K562 (cell line): ENCODE results near the gene STK25. TPM values are rescaled to one million over a fixed set of nuclear protein-coding genes. Genes with fewer than 3 reads are reported as not detected.

Source experiments
- ATAC-seq: fragments of 200-7000 bp; cut with Tn5 transposase; 3 replicates; pipeline ENCODE4 v1.9.1; 2020; ENCODE audit warnings: moderate library complexity
- BruUV-seq: library from RNA; stranded (reverse); fragments of 400-500 nt; replicated peaks from 2 replicates; lab custom pipeline; 2021; lab: Mats Ljungman, UMichigan
- CTCF ChIA-PET: fragments of 300-600 bp; formaldehyde crosslinking; extraction: SDS; loops from one replicate; lab custom pipeline; 2021; ENCODE audit warnings: low intra/inter-chr PET ratio; lab: Yijun Ruan, JAX
- POLR2A ChIA-PET: fragments of 300-600, 350-650 bp; sonication (Branson Sonifier 250); formaldehyde crosslinking; extraction: SDS; loops from one replicate; lab custom pipeline; 2021; ENCODE audit warnings: antibody characterized with exemption, inconsistent platforms; lab: Yijun Ruan, JAX
- DNase-seq, 4 experiments: peaks; one replicate each; pipeline versions ENCODE4 v3.0.0 to v3.0.0-alpha.2; 2011 to 2018; ENCODE audit warnings: low spot score in 3 of 4, mixed read lengths in 3 of 4; ENCODE audit errors: extremely low read depth in 1 of 4
- FAIRE-seq: peaks from 2 replicates; lab custom pipeline; 2011; peaks lifted over from hg19 to GRCh38; lab: Jason Lieb, UNC
- H2AFZ ChIP-seq: 2 replicates; pipeline ENCODE4 v1.6.0; 2011; ENCODE audit warnings: low read depth, low read length, control low read depth, inconsistent platforms
- H3K27ac ChIP-seq: fragments of 200-600 bp; 3 replicates; pipeline ENCODE4 v1.8.0; 2011; ENCODE audit warnings: low read depth, mild to moderate bottlenecking, control low read depth, inconsistent platforms, low read length, moderate library complexity, mixed read lengths; ENCODE audit errors: extremely low read depth
- H3K27me3 ChIP-seq, 2 experiments: fragments of 300-600 bp in 1 of 2; 2 replicates in 1 of 2; 3 replicates in 1 of 2; pipeline versions ENCODE4 v1.6.0 to v1.8.0; 2011; ENCODE audit warnings: inconsistent platforms in 2 of 2, low read length in 2 of 2, mild to moderate bottlenecking in 1 of 2, mixed read lengths in 1 of 2, moderate library complexity in 1 of 2; ENCODE audit not compliant: control insufficient read depth in 2 of 2, insufficient read depth in 2 of 2
- H3K36me3 ChIP-seq: fragments of 300-600 bp; 3 replicates; pipeline ENCODE4 v1.8.0; 2011; ENCODE audit warnings: mild to moderate bottlenecking, low read length, inconsistent platforms; ENCODE audit not compliant: control insufficient read depth, insufficient read depth
- H3K4me1 ChIP-seq, 2 experiments: fragments of 200-600 bp in 1 of 2; replicated peaks in 1 of 2; 2 replicates in 1 of 2; 3 replicates in 1 of 2; pipeline versions ENCODE4 v1.5.1 to v1.8.0; 2011; ENCODE audit warnings: inconsistent platforms in 2 of 2, low read length in 2 of 2, mild to moderate bottlenecking in 1 of 2, mixed read lengths in 1 of 2, moderate library complexity in 1 of 2; ENCODE audit not compliant: control insufficient read depth in 2 of 2, insufficient read depth in 2 of 2
- H3K4me2 ChIP-seq: 2 replicates; pipeline ENCODE4 v1.6.1; 2011; ENCODE audit warnings: low read length, control low read depth, inconsistent platforms, mixed read lengths; ENCODE audit not compliant: insufficient read depth
- H3K4me3 ChIP-seq: fragments of 200-600 bp; sonication (generic), shearing (Covaris generic); 2 replicates; pipeline ENCODE4 v1.5.1; 2016; ENCODE audit warnings: control low read depth, inconsistent platforms
- H3K79me2 ChIP-seq: fragments of 200-600 bp; 3 replicates; pipeline ENCODE4 v1.8.0; 2011; ENCODE audit warnings: low read length, inconsistent platforms; ENCODE audit not compliant: control insufficient read depth, insufficient read depth
- H3K9ac ChIP-seq, 2 experiments: 2 replicates each; pipeline versions ENCODE4 v1.6.0 to v1.6.1; 2011; ENCODE audit warnings: low read depth in 2 of 2, low read length in 2 of 2, control low read depth in 1 of 2, inconsistent platforms in 1 of 2, mild to moderate bottlenecking in 1 of 2, mixed read lengths in 1 of 2; ENCODE audit not compliant: insufficient read depth in 1 of 2
- H3K9me1 ChIP-seq: one replicate; pipeline ENCODE4 v1.6.0; 2011; ENCODE audit warnings: inconsistent platforms, mild to moderate bottlenecking, low read length, moderate library complexity; ENCODE audit not compliant: control insufficient read depth, insufficient read depth
- H3K9me3 ChIP-seq: replicated peaks from 2 replicates; pipeline ENCODE4 v1.5.1; 2011; ENCODE audit warnings: low read depth, low read length, inconsistent platforms; ENCODE audit not compliant: control insufficient read depth, insufficient read depth
- H4K20me1 ChIP-seq: replicated peaks from 2 replicates; pipeline ENCODE4 v1.6.1; 2011; ENCODE audit warnings: low read length, inconsistent platforms, mixed read lengths; ENCODE audit not compliant: control insufficient read depth, insufficient read depth
- ETV5 ChIP-seq: sonication (generic); formaldehyde crosslinking; IDR thresholded peaks from 2 replicates; pipeline ENCODE4 v1.4.0; 2020; ENCODE audit warnings: low read depth, mild to moderate bottlenecking, missing genetic modification reagents
- PHB2 ChIP-seq: fragments of 450-650 bp; IDR thresholded peaks from 2 replicates; pipeline ENCODE4 v1.6.1; 2017; ENCODE audit warnings: low read depth
- POLR2G ChIP-seq: fragments of 200-400 bp; formaldehyde crosslinking; IDR thresholded peaks from 2 replicates; pipeline ENCODE4 v1.6.1; 2017; ENCODE audit warnings: low read depth, mild to moderate bottlenecking, antibody characterized with exemption, low read length, moderate library complexity
- TARDBP ChIP-seq: fragments of 450-650 bp; IDR thresholded peaks from 2 replicates; pipeline ENCODE4 v1.6.1; 2016
- TEAD2 ChIP-seq: fragments of 450-650 bp; IDR thresholded peaks from 2 replicates; pipeline ENCODE4 v1.6.1; 2016; ENCODE audit warnings: missing genetic modification characterization, control low read depth, missing compliant biosample characterization
- ZNF583 ChIP-seq: fragments of 250-450 bp; sonication (Bioruptor Pico); IDR thresholded peaks from 2 replicates; pipeline ENCODE4 v1.4.0; 2020
- ZNF764 ChIP-seq: fragments of 250-450 bp; sonication (Bioruptor Pico); IDR thresholded peaks from 2 replicates; pipeline ENCODE4 v1.4.0; 2020; ENCODE audit warnings: low read depth, mild to moderate bottlenecking, moderate library complexity
- WGBS: fragments of 100-300 bp; shearing (Covaris generic); methylation state at CpG from one replicate; pipeline ENCODE4 v1.1.6; 2016; ENCODE audit warnings: low coverage, mixed read lengths; ENCODE audit not compliant: insufficient coverage; ENCODE audit errors: missing lambda C conversion rate; 5-methylcytosine and 5-hydroxymethylcytosine counted together
- in situ Hi-C: fragments of 300-500 bp; cut with MboI; formaldehyde crosslinking; loops from 4 replicates; pipeline ENCODE4 v1.15.0; 2018; ENCODE audit warnings: inconsistent platforms, mixed read lengths
- intact Hi-C: fragments of 100-400 bp; cut with micrococcal nuclease; formaldehyde crosslinking; loops from 2 replicates; pipeline ENCODE4 v1.14.2; 2022
- polyA plus RNA-seq, 8 experiments: library from polyadenylated mRNA; depleted of rRNA in 4 of 8; stranded (reverse) in 5 of 8; unstranded in 3 of 8; fragments of >200 nt; fragmentation: Nextera tagmentation in 2 of 8; fragmentation: Illumina TruSeq in 1 of 8; extraction: Ambion mirVana in 2 of 8; extraction: Trizol in 1 of 8; gene quantifications; 2 replicates each; pipeline versions ENCODE4 v1.2.1 to v1.2.3, GENCODE V29; 2011 to 2014; ENCODE audit warnings: inconsistent platforms in 1 of 8, missing spikeins in 1 of 8
- total RNA-seq, 7 experiments: library from RNA; depleted of rRNA in 6 of 7; stranded (reverse); fragments of >200 nt in 6 of 7; fragmentation: Illumina TruSeq in 2 of 7; extraction: Trizol in 2 of 7; gene quantifications; 2 replicates each; pipeline versions ENCODE4 v1.2.1 to v1.2.3, GENCODE V29; 2011 to 2021; ENCODE audit warnings: low replicate concordance in 1 of 7
- TF ChIP-seq, protein P1 (sequence below): fragments of 450-650 bp; conservative IDR thresholded peaks from 2 replicates; pipeline ENCODE4 v1.6.1; 2016; ENCODE audit warnings: missing genetic modification characterization, low read depth, mild to moderate bottlenecking, missing compliant biosample characterization, moderate library complexity

STK25 gene
- total and polyA plus RNA-seq, 9 of the 15 experiments (the other 6 are each of a cell fraction or from before 2014, with no cell fraction given): 5.4 to 177 (median 116) TPM

DNA sequence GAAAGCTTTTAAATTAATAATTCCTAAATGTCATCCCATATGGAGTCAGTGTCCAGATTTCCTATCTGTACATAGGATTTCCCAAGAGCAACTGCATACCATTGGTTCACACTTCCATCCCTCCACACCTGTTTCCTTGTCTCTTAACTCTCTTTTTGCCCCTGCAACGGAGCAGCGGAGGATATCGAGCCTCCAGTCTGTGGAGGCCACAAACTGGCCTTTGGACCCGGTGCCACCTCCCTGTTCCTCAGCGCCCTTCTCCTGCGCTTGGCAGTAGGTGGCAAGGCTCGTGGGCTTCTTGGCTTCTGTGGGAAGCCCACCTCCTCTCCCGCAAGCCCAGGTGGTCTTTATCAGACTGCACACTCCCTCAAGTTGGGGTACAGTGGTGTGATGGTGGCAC, 23.8 kb upstream of the STK25 start:
- ChIA-PET CTCF (no interaction called here), POLR2A (interaction anchor here (0.7 kb wide), 1 partner anchor 248 kb away, joined by 3 read pairs; no protein-coding TSS in a partner anchor)
- Histone ChIP-seq H4K20me1 (no peaks in the 10 kb centered on the region), H3K27ac (no peak overlapping the region), H3K9me1 (no peaks in the 10 kb centered on the region), H3K79me2 (no peaks in the 10 kb centered on the region), H3K9me3 (no peaks in the 10 kb centered on the region), H3K27me3 (peaks cover 3 to 25% of the 10 kb centered on the region in 2 experiments; a peak in 4 of 5 replicates), H3K36me3 (no peaks in the 10 kb centered on the region), H3K4me3 (no peak overlapping the region), H3K4me1 (peaks cover 0 to 16% of the 10 kb centered on the region in 2 experiments; a peak in 2 of 5 replicates), H3K4me2 (no peak overlapping the region), H2AFZ (no peak overlapping the region), H3K9ac (no peak overlapping the region)
- TF ChIP-seq, protein P1, sequence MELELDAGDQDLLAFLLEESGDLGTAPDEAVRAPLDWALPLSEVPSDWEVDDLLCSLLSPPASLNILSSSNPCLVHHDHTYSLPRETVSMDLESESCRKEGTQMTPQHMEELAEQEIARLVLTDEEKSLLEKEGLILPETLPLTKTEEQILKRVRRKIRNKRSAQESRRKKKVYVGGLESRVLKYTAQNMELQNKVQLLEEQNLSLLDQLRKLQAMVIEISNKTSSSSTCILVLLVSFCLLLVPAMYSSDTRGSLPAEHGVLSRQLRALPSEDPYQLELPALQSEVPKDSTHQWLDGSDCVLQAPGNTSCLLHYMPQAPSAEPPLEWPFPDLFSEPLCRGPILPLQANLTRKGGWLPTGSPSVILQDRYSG (tag): no peak
- TF ChIP-seq ZNF764 (no peak), TEAD2 (tag) (no peak), ETV5 (no peak), TARDBP (no peak), ZNF583 (CRISPR knock-in tag) (no peak), PHB2 (no peak), POLR2G (no peak)
- DNase-seq (no peak), FAIRE-seq (no peak), ATAC-seq (no peak)
- in situ Hi-C loops (no loop called here), intact Hi-C loops (no loop called here)
- 5% methylated on average over 8 of the region's 8 CpGs for WGBS
- no TSS peak for BruUV-seq
